ENCODE data around the gene COL11A1.

- TF ChIP-seq TAF1 (IDR thresholded peaks at IDR 0.05; ENCODE audit: borderline replicate concordance, insufficient read depth, low read length) (no peak), POLR2AphosphoS5 (IDR thresholded peaks at IDR 0.05; ENCODE audit: low read depth, low read length) (no peak), REST (IDR thresholded peaks at IDR 0.05; ENCODE audit: insufficient read depth in 1 of 2, low read depth in 2 of 2, low read length in 2 of 2) (no peak), SIN3A (IDR thresholded peaks at IDR 0.05; ENCODE audit: borderline replicate concordance, insufficient read depth, low read length) (no peak)
Measured at GRCh38 chr1:102858695-102859094, 249.6 kb downstream of the COL11A1 start.
